NCI-H2029 (cell line): ENCODE data around the gene NINL.
"Not testable (repeated sequence)": the region's sequence is repeated elsewhere in the genome, so short reads cannot be mapped to it uniquely, and the experiment has no call there.

ENCODE experiments used
- DNase-seq: peaks from one replicate; lab custom pipeline; 2025; lab: John Stamatoyannopoulos, UW

Gene NINL

GRCh38 chr20:25584905-25585704, at the start of gene NINL:
TSS of gene NINL (minus strand) at chr20:25585531. CDS start at chr20:25526587, 58,944 bp downstream.
- DNase-seq = peak; percentile 51

GRCh38 chr20:25632940-25633790, 47.8 kb upstream of the NINL start:
- DNase-seq = no peak

- DNase-seq = not testable (repeated sequence)
Measured at GRCh38 chr20:25630615-25631014, 45.3 kb upstream of the NINL start.

- no peak for DNase-seq
Measured at GRCh38 chr20:25629816-25630499, 44.6 kb upstream of the NINL start.

GRCh38 chr20:25626779-25627178, 41.4 kb upstream of the NINL start:
- no peak for DNase-seq

GRCh38 chr20:25624500-25624939, 39.2 kb upstream of the NINL start:
- DNase-seq = no peak

GRCh38 chr20:25623736-25624499, 38.6 kb upstream of the NINL start, which contains the start of gene NANP:
TSS of gene NANP (minus strand) at chr20:25624014. CDS start at chr20:25623948, 66 bp downstream.
- DNase-seq = peak; percentile 98

GRCh38 chr20:25623225-25623735, 37.9 kb upstream of the NINL start:
- DNase-seq = no peak

- no peak for DNase-seq
Measured at GRCh38 chr20:25622450-25623224, 37.3 kb upstream of the NINL start.

GRCh38 chr20:25622049-25622448, 36.7 kb upstream of the NINL start:
- no peak for DNase-seq

- no peak for DNase-seq
Measured at GRCh38 chr20:25619514-25619913, 34.2 kb upstream of the NINL start.

GRCh38 chr20:25608774-25609173, 23.4 kb upstream of the NINL start:
- DNase-seq = no peak

GRCh38 chr20:25606094-25606695, 20.9 kb upstream of the NINL start:
- DNase-seq = no peak

- no peak for DNase-seq
Measured at GRCh38 chr20:25605148-25605547, 19.8 kb upstream of the NINL start.

GRCh38 chr20:25604611-25605010, 19.3 kb upstream of the NINL start:
- DNase-seq = no peak

- not testable (repeated sequence) for DNase-seq
Measured at GRCh38 chr20:25602914-25603309, 17.6 kb upstream of the NINL start.

GRCh38 chr20:25602191-25602913, 17.0 kb upstream of the NINL start:
- DNase-seq = not testable (repeated sequence)

GRCh38 chr20:25601659-25602058, 16.3 kb upstream of the NINL start:
- no peak for DNase-seq

GRCh38 chr20:25600632-25601031, 15.3 kb upstream of the NINL start:
- DNase-seq = no peak
